Fibroblast of lung (primary cell): ENCODE results near the gene KLHL1. TPM values are rescaled to one million over a fixed set of nuclear protein-coding genes. Genes with fewer than 3 reads are reported as not detected.

Experiments used
- DNase-seq, 2 donors: peaks; one replicate each; pipeline versions ENCODE4 v3.0.0 to v3.0.0-alpha.2; 2010; ENCODE audit warnings: low read depth in 2 of 2
- H2AFZ ChIP-seq: 2 replicates; pipeline ENCODE4 v1.5.1; 2012; ENCODE audit warnings: low read length, control low read depth, inconsistent platforms
- H3K27ac ChIP-seq: 2 replicates; pipeline ENCODE4 v1.5.1; 2011; ENCODE audit warnings: low read length, control low read depth; ENCODE audit not compliant: insufficient read depth
- H3K27me3 ChIP-seq: 2 replicates; pipeline ENCODE4 v1.5.1; 2011; ENCODE audit warnings: mild to moderate bottlenecking, low read length; ENCODE audit not compliant: control insufficient read depth, insufficient read depth
- H3K36me3 ChIP-seq: 2 replicates; pipeline ENCODE4 v1.5.1; 2011; ENCODE audit warnings: low read length; ENCODE audit not compliant: control insufficient read depth, insufficient read depth
- H3K4me1 ChIP-seq: 2 replicates; pipeline ENCODE4 v1.5.1; 2011; ENCODE audit warnings: low read length; ENCODE audit not compliant: control insufficient read depth, insufficient read depth; ENCODE audit errors: extremely low read depth
- H3K4me2 ChIP-seq: 2 replicates; pipeline ENCODE4 v1.5.1; 2011; ENCODE audit warnings: low read length, control low read depth; ENCODE audit not compliant: insufficient read depth; ENCODE audit errors: extremely low read depth
- H3K4me3 ChIP-seq, 4 experiments: fragments of 200-600 bp in 1 of 4; sonication (generic) in 1 of 4; replicated peaks in 1 of 4; 2 replicates each; pipeline ENCODE4 v1.5.1; 2011 to 2016; ENCODE audit warnings: low read length in 4 of 4, low read depth in 3 of 4, mild to moderate bottlenecking in 3 of 4, control low read depth in 2 of 4, inconsistent platforms in 1 of 4, mixed read lengths in 1 of 4; ENCODE audit not compliant: insufficient read depth in 1 of 4; ENCODE audit errors: control extremely low read depth in 1 of 4
- H3K79me2 ChIP-seq: 2 replicates; pipeline ENCODE4 v1.5.1; 2012; ENCODE audit warnings: mild to moderate bottlenecking, low read length, inconsistent platforms; ENCODE audit not compliant: control insufficient read depth, insufficient read depth
- H3K9ac ChIP-seq: 2 replicates; pipeline ENCODE4 v1.5.1; 2011; ENCODE audit warnings: mild to moderate bottlenecking, low read length, control low read depth; ENCODE audit not compliant: insufficient read depth
- H3K9me3 ChIP-seq: 2 replicates; pipeline ENCODE4 v1.5.1; 2012; ENCODE audit warnings: low read depth, low read length; ENCODE audit not compliant: control insufficient read depth, insufficient read depth
- H4K20me1 ChIP-seq: 2 replicates; pipeline ENCODE4 v1.5.1; 2011; ENCODE audit warnings: low read length; ENCODE audit not compliant: control insufficient read depth, insufficient read depth; ENCODE audit errors: extremely low read depth
- CTCF ChIP-seq, 2 donors: IDR thresholded peaks in 1 of 2; conservative IDR thresholded peaks in 1 of 2; 1 replicate in 1 of 2; 2 replicates in 1 of 2; pipeline ENCODE4 v1.5.1; 2011 to 2012; ENCODE audit warnings: low read length in 2 of 2, control low read depth in 1 of 2, inconsistent platforms in 1 of 2, low read depth in 1 of 2, mild to moderate bottlenecking in 1 of 2
- EZH2 ChIP-seq: IDR thresholded peaks from 2 replicates; pipeline ENCODE4 v1.5.1; 2012; ENCODE audit warnings: low read length, control low read depth, mild to moderate bottlenecking; ENCODE audit errors: missing control alignments
- polyA plus RNA-seq, 2 donors: library from polyadenylated mRNA; depleted of rRNA in 1 of 2; stranded (reverse) in 1 of 2; unstranded in 1 of 2; fragments of >200 nt; gene quantifications; 2 replicates each; pipeline ENCODE4 v1.2.1, GENCODE V29; 2011 to 2012; ENCODE audit warnings: missing spikeins in 1 of 2
- total RNA-seq: library from RNA; depleted of rRNA; stranded (reverse); fragments of >200 nt; gene quantifications from 2 replicates; pipeline ENCODE4 v1.2.1, GENCODE V29; 2014

The KLHL1 gene
- total and polyA plus RNA-seq, 2 donors (not counting 1 experiment from before 2014, with no cell fraction given) = not detected

GRCh38 chr13:69657676-69658075 is 450.6 kb downstream of the KLHL1 start:
- no peak overlapping the region for H3K9ac ChIP-seq
- H3K79me2 ChIP-seq = no peaks in the 10 kb centered on the region
- H3K27ac ChIP-seq = no peak overlapping the region
- no peak overlapping the region for H3K4me3 ChIP-seq
- TF ChIP-seq CTCF (conservative IDR thresholded peaks at IDR 0.05 in 1 of 2, IDR thresholded peaks at IDR 0.05 in 1 of 2; ENCODE audit: low read depth in 1 of 2, low read length in 2 of 2) (no peak), EZH2 (no peak)
- H2AFZ ChIP-seq = no peak overlapping the region
- DNase-seq = no peak
- H3K36me3 ChIP-seq = no peaks in the 10 kb centered on the region
- H3K4me1 ChIP-seq = no peaks in the 10 kb centered on the region
- no peaks in the 10 kb centered on the region for H3K27me3 ChIP-seq
- no peak overlapping the region for H3K4me2 ChIP-seq
- H4K20me1 ChIP-seq = no peaks in the 10 kb centered on the region
- H3K9me3 ChIP-seq = no peaks in the 10 kb centered on the region

- no peaks in the 10 kb centered on the region for H3K79me2 ChIP-seq
- H3K9me3 ChIP-seq = no peaks in the 10 kb centered on the region
- DNase-seq = no peak
- TF ChIP-seq EZH2 (no peak), CTCF (conservative IDR thresholded peaks at IDR 0.05 in 1 of 2, IDR thresholded peaks at IDR 0.05 in 1 of 2; ENCODE audit: low read depth in 1 of 2, low read length in 2 of 2) (no peak)
- no peak overlapping the region for H3K9ac ChIP-seq
- no peaks in the 10 kb centered on the region for H3K27me3 ChIP-seq
- no peak overlapping the region for H3K27ac ChIP-seq
- H3K4me3 ChIP-seq = no peak overlapping the region
- H4K20me1 ChIP-seq = no peaks in the 10 kb centered on the region
- H2AFZ ChIP-seq = no peak overlapping the region
- H3K36me3 ChIP-seq = no peaks in the 10 kb centered on the region
- no peaks in the 10 kb centered on the region for H3K4me1 ChIP-seq
- no peak overlapping the region for H3K4me2 ChIP-seq
Observed at GRCh38 chr13:69654392-69654791, 453.9 kb downstream of the KLHL1 start.

Other genes with a start within 250 kb of the KLHL1 start
- gene ATXN8OS, start 626 bp downstream of the KLHL1 start, total RNA-seq = not detected in 2 replicates
- gene ATXN8OS, start 626 bp downstream of the KLHL1 start, polyA plus RNA-seq = not detected in 2 replicates